ENCODE data around the gene WSCD2. TPM values are rescaled to one million over a fixed set of nuclear protein-coding genes. Genes with fewer than 3 reads are reported as not detected.

WSCD2 gene
- total and polyA plus RNA-seq, 2 experiments from 2014 or later: not detected

DNA sequence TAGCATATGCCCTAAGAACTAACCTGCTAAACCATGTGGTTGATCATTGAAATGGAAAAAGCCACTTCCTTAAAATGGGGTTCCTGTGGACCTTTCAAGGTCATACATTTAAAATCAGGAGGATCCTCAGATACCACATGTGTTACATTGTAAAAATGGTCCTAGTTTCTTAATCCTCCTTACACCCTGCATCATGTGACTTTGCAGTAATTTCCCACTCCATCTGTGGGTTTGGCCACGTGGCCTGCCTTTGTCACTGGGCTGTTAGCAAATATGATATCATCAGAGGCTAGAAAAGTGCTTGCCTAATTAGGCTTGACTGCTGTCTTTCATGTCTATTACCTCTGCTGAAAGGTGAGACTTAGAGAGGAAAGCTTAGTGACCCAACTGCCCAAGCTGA, 139.3 kb downstream of the WSCD2 start:
- Histone ChIP-seq H3K4me3 (no peak overlapping the region), H3K9me2 (ENCODE audit: insufficient read depth) (no peaks in the 10 kb centered on the region), H2AFZ (no peak overlapping the region), H3K9me3 (ENCODE audit: low read depth) (no peaks in the 10 kb centered on the region), H3K36me3 (ENCODE audit: low read depth) (no peaks in the 10 kb centered on the region), H4K20me1 (ENCODE audit: insufficient read depth) (no peaks in the 10 kb centered on the region), H3K9ac (no peak overlapping the region), H3K4me1 (ENCODE audit: insufficient read depth) (no peaks in the 10 kb centered on the region), H3K27me3 (replicated peaks; ENCODE audit: insufficient read depth) (no peaks in the 10 kb centered on the region), H3K4me2 (ENCODE audit: unreplicated experiment) (no peak overlapping the region), H3K27ac (no peak overlapping the region), H3F3A (ENCODE audit: insufficient read depth) (no peaks in the 10 kb centered on the region), H3K79me2 (ENCODE audit: insufficient read depth) (no peaks in the 10 kb centered on the region)
- no peak for DNase-seq
- TF ChIP-seq EZH2phosphoT487 (IDR thresholded peaks at IDR 0.05; ENCODE audit: insufficient read depth, low read depth) (no peak), EZH2 (IDR thresholded peaks at IDR 0.05; ENCODE audit: insufficient read depth, poor library complexity, severe bottlenecking) (no peak)
- in situ Hi-C loops (cut with MboI): no loop called here
- WGBS, 2 experiments (ENCODE audit: low coverage in 1 of 2, low lambda C conversion rate in 2 of 2, missing lambda C conversion rate in 2 of 2): 0% methylated on average over 1 of the region's 1 CpG

DNA sequence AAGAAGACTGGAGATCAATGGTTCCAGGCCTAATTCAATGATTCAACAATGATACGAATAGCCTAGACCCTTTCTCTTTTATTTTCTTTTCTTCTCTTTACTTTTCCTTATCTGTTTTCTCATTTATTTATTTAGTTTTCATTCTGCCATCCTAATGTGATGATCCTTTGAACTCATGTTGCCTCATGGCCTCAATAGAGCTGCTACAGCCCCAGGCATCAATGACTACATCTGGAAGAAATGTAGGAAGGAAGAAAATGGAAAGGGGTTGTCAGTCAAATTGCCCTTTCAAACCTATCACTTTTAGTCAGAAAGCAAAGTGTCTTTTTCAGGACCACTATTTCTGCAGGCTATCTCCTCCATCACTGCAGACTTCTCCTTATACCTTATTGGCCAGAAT, 140.1 kb downstream of the WSCD2 start:
- Histone ChIP-seq H3K4me2 (ENCODE audit: unreplicated experiment) (no peak overlapping the region), H3K4me1 (ENCODE audit: insufficient read depth) (no peaks in the 10 kb centered on the region), H2AFZ (no peak overlapping the region), H4K20me1 (ENCODE audit: insufficient read depth) (no peaks in the 10 kb centered on the region), H3F3A (ENCODE audit: insufficient read depth) (no peaks in the 10 kb centered on the region), H3K9me3 (ENCODE audit: low read depth) (no peaks in the 10 kb centered on the region), H3K4me3 (no peak overlapping the region), H3K27ac (no peak overlapping the region), H3K9ac (no peak overlapping the region), H3K36me3 (ENCODE audit: low read depth) (no peaks in the 10 kb centered on the region), H3K9me2 (ENCODE audit: insufficient read depth) (no peaks in the 10 kb centered on the region), H3K79me2 (ENCODE audit: insufficient read depth) (no peaks in the 10 kb centered on the region), H3K27me3 (replicated peaks; ENCODE audit: insufficient read depth) (no peaks in the 10 kb centered on the region)
- TF ChIP-seq EZH2phosphoT487 (IDR thresholded peaks at IDR 0.05; ENCODE audit: insufficient read depth, low read depth) (no peak), EZH2 (IDR thresholded peaks at IDR 0.05; ENCODE audit: insufficient read depth, poor library complexity, severe bottlenecking) (no peak)
- 7 to 8% methylated on average over 1 of the region's 1 CpG for WGBS, 2 experiments (ENCODE audit: low coverage in 1 of 2, low lambda C conversion rate in 2 of 2, missing lambda C conversion rate in 2 of 2)
- no peak for DNase-seq
- in situ Hi-C loops (cut with MboI): no loop called here

- Histone ChIP-seq H3K9me2 (ENCODE audit: insufficient read depth) (no peaks in the 10 kb centered on the region), H3F3A (ENCODE audit: insufficient read depth) (no peaks in the 10 kb centered on the region), H3K4me3 (no peak overlapping the region), H3K9ac (no peak overlapping the region), H3K4me1 (ENCODE audit: insufficient read depth) (no peaks in the 10 kb centered on the region), H3K27me3 (replicated peaks; ENCODE audit: insufficient read depth) (no peaks in the 10 kb centered on the region), H3K27ac (no peak overlapping the region), H2AFZ (no peak overlapping the region), H4K20me1 (ENCODE audit: insufficient read depth) (no peaks in the 10 kb centered on the region), H3K4me2 (ENCODE audit: unreplicated experiment) (no peak overlapping the region), H3K79me2 (ENCODE audit: insufficient read depth) (no peaks in the 10 kb centered on the region), H3K9me3 (ENCODE audit: low read depth) (no peaks in the 10 kb centered on the region), H3K36me3 (ENCODE audit: low read depth) (no peaks in the 10 kb centered on the region)
- 9 to 13% methylated on average over 2 of the region's 2 CpGs for WGBS, 2 experiments (ENCODE audit: low coverage in 1 of 2, low lambda C conversion rate in 2 of 2, missing lambda C conversion rate in 2 of 2)
- no peak for DNase-seq
- no peak for TF ChIP-seq EZH2phosphoT487 (IDR thresholded peaks at IDR 0.05; ENCODE audit: insufficient read depth, low read depth)
- TF ChIP-seq EZH2 (IDR thresholded peaks at IDR 0.05; ENCODE audit: insufficient read depth, poor library complexity, severe bottlenecking): no peak
- in situ Hi-C loops (cut with MboI): no loop called here
Observed at GRCh38 chr12:108270035-108270848, 141.2 kb downstream of the WSCD2 start.

- H3K27me3 ChIP-seq (replicated peaks; ENCODE audit: insufficient read depth): no peaks in the 10 kb centered on the region
- in situ Hi-C loops (cut with MboI): no loop called here
- H3K27ac ChIP-seq: no peak overlapping the region
- no peaks in the 10 kb centered on the region for H3K9me2 ChIP-seq (ENCODE audit: insufficient read depth)
- H3K79me2 ChIP-seq (ENCODE audit: insufficient read depth): no peaks in the 10 kb centered on the region
- H3K4me2 ChIP-seq (ENCODE audit: unreplicated experiment): no peak overlapping the region
- no peaks in the 10 kb centered on the region for H3K9me3 ChIP-seq (ENCODE audit: low read depth)
- TF ChIP-seq EZH2 (IDR thresholded peaks at IDR 0.05; ENCODE audit: insufficient read depth, poor library complexity, severe bottlenecking): no peak
- no peak for TF ChIP-seq EZH2phosphoT487 (IDR thresholded peaks at IDR 0.05; ENCODE audit: insufficient read depth, low read depth)
- no peak overlapping the region for H3K9ac ChIP-seq
- DNase-seq: no peak
- no peak overlapping the region for H3K4me3 ChIP-seq
- H2AFZ ChIP-seq: no peak overlapping the region
- H3F3A ChIP-seq (ENCODE audit: insufficient read depth): no peaks in the 10 kb centered on the region
- no peaks in the 10 kb centered on the region for H4K20me1 ChIP-seq (ENCODE audit: insufficient read depth)
- H3K4me1 ChIP-seq (ENCODE audit: insufficient read depth): no peaks in the 10 kb centered on the region
- WGBS, 2 experiments (ENCODE audit: low coverage in 1 of 2, low lambda C conversion rate in 2 of 2, missing lambda C conversion rate in 2 of 2): 19 to 24% methylated on average over 2 of the region's 2 CpGs
- H3K36me3 ChIP-seq (ENCODE audit: low read depth): no peaks in the 10 kb centered on the region
Observed at GRCh38 chr12:108270849-108271143, 141.7 kb downstream of the WSCD2 start.
